Colonic mucosa (tissue), 4 donors: Measurements from ENCODE around the gene SPINT2. TPM values are rescaled to one million over a fixed set of nuclear protein-coding genes. Genes with fewer than 3 reads are reported as not detected.

ENCODE experiments used
- DNase-seq: peaks from one replicate; pipeline ENCODE4 v3.0.0-alpha.2; 2020
- H3K27ac ChIP-seq: fragments of 200-600 bp; one replicate; pipeline ENCODE4 v1.8.0; 2021
- H3K27me3 ChIP-seq: fragments of 200-600 bp; one replicate; pipeline ENCODE4 v1.8.0; 2021
- H3K36me3 ChIP-seq: fragments of 200-600 bp; one replicate; pipeline ENCODE4 v1.8.0; 2021
- H3K4me1 ChIP-seq: fragments of 200-600 bp; one replicate; pipeline ENCODE4 v1.8.0; 2021; ENCODE audit warnings: mild to moderate bottlenecking
- H3K4me3 ChIP-seq: fragments of 200-600 bp; one replicate; pipeline ENCODE4 v1.8.0; 2021
- H3K9ac ChIP-seq, 2 donors: one replicate each; pipeline ENCODE4 v1.7.0; 2013; ENCODE audit warnings: control low read depth in 2 of 2, low read depth in 2 of 2, low read length in 2 of 2
- H3K9me3 ChIP-seq: fragments of 200-600 bp; one replicate; pipeline ENCODE4 v1.8.0; 2021
- intact Hi-C: fragments of 100-400 bp; cut with DNase I; formaldehyde crosslinking; loops from one replicate; pipeline ENCODE4 v1.14.1; 2022
- total RNA-seq, 2 donors: library from RNA; stranded (reverse); fragmentation: NEBNext Ultra II Directional in 1 of 2; extraction: Animal tissue kit (Norgen Biotek cat#: 25700) in 1 of 2; gene quantifications; one replicate each; pipeline ENCODE4 v1.2.1, GENCODE V29; 2021
- TF ChIP-seq, protein P1 (sequence below): fragments of 200-600 bp; IDR thresholded peaks from one replicate; pipeline ENCODE4 v1.8.0; 2022; ENCODE audit warnings: antibody characterized with exemption, mild to moderate bottlenecking
- donor health status: healthy.
- donor health status: DM: no; HTN: no; CAD: no.
- donor health status: DM: no; HTN: no; CAD: no.

Gene SPINT2
- total RNA-seq, 2 donors from 2014 or later: 790 to 935 TPM

DNA sequence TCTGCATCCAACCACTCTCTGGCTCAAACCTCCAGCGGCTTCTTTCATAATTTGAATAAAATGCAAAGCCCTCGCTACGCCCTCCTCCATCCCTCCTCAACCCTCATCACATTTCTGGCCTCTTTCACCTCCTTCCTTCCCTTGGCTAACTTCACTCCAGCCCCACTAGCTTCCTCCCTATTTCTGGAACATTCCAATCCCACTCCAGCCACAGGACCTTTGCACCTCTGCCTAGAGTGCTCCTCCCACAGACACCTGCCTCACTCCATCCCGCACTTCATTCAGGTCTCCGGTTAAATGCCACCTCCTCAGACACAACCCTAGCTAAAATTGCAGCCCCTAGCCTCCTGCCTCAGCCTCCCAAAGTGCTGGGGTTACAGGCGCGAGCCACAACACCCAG lies 32.5 kb upstream of the SPINT2 start:
- Histone ChIP-seq H3K36me3 (no peaks in the 10 kb centered on the region), H3K27me3 (peaks cover 31% of the 10 kb centered on the region), H3K4me1 (peaks cover 9% of the 10 kb centered on the region), H3K9me3 (no peaks in the 10 kb centered on the region), H3K4me3 (no peak overlapping the region), H3K27ac (no peak overlapping the region), H3K9ac (no peak overlapping the region)
- TF ChIP-seq, protein P1, sequence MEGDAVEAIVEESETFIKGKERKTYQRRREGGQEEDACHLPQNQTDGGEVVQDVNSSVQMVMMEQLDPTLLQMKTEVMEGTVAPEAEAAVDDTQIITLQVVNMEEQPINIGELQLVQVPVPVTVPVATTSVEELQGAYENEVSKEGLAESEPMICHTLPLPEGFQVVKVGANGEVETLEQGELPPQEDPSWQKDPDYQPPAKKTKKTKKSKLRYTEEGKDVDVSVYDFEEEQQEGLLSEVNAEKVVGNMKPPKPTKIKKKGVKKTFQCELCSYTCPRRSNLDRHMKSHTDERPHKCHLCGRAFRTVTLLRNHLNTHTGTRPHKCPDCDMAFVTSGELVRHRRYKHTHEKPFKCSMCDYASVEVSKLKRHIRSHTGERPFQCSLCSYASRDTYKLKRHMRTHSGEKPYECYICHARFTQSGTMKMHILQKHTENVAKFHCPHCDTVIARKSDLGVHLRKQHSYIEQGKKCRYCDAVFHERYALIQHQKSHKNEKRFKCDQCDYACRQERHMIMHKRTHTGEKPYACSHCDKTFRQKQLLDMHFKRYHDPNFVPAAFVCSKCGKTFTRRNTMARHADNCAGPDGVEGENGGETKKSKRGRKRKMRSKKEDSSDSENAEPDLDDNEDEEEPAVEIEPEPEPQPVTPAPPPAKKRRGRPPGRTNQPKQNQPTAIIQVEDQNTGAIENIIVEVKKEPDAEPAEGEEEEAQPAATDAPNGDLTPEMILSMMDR: no peak
- DNase-seq: no peak
- intact Hi-C loops: no loop called here

GRCh38 chr19:38233740-38234251 lies 30.6 kb upstream of the SPINT2 start:
- Histone ChIP-seq H3K4me3 (no peak overlapping the region), H3K9ac (peak overlapping the region in 1 of 2 donors; percentile 12), H3K27ac (no peak overlapping the region), H3K27me3 (peaks cover 12% of the 10 kb centered on the region), H3K9me3 (no peaks in the 10 kb centered on the region), H3K4me1 (peaks cover 5% of the 10 kb centered on the region), H3K36me3 (no peaks in the 10 kb centered on the region)
- intact Hi-C loops: loop anchor here (2.0 kb wide), 1 partner anchor 101 kb away; the partner anchor contains the start of gene CATSPERG
- TF ChIP-seq, protein P1: peak; percentile 77
- DNase-seq: peak; percentile 85

DNA sequence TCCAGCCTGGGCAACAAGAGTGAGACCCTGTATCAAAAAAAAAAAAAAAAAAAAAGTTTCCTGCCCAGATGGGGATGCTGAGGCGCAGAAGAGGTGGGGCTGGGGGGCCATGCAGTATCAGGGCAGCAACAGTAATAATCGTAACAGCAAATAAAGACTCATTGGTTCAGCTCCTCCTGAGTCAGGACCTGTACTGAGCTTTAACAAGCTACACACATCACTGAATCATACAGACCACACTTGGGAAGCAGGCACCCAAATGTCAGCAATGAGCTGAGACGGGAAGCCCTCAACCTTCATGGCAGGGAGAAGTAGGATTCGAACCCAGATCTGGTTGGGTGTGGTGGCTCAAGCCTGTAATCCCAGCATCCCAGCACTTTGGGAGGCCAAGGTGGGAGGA lies 29.8 kb upstream of the SPINT2 start:
- Histone ChIP-seq H3K27ac (no peak overlapping the region), H3K27me3 (peaks cover 6% of the 10 kb centered on the region), H3K9ac (no peak overlapping the region), H3K36me3 (no peaks in the 10 kb centered on the region), H3K4me1 (no peaks in the 10 kb centered on the region), H3K4me3 (no peak overlapping the region), H3K9me3 (no peaks in the 10 kb centered on the region)
- DNase-seq: no peak
- intact Hi-C loops: loop anchor here (2.0 to 5.0 kb wide), 2 partner anchors 100 to 332 kb away; partner anchors contain the start of gene CATSPERG
- TF ChIP-seq, protein P1: no peak

DNA sequence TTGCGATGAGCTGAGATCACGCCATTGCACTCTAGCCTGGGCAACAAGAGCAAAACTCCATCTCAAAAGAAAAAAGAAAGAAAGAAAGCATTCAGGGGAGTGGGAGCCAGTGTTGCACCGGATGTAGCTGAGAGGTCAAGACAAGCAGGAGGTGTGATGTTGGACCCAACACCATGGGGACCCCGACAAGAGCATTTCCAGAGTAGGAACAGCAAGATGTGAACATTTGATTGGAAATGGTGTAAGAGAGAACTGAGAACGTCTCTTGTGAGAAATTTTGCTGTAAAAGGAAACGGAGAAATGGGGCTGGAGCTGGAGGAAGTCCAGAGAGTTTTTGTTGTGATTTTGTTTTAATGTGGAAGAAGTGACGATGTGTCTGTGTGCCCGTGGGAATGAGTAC lies 24.6 kb upstream of the SPINT2 start:
- Histone ChIP-seq H3K9me3 (no peaks in the 10 kb centered on the region), H3K27me3 (no peaks in the 10 kb centered on the region), H3K4me3 (no peak overlapping the region), H3K4me1 (peaks cover 4% of the 10 kb centered on the region), H3K27ac (no peak overlapping the region), H3K36me3 (no peaks in the 10 kb centered on the region), H3K9ac (no peak overlapping the region)
- intact Hi-C loops: loop anchor here (5.0 kb wide), 1 partner anchor 338 kb away; no protein-coding TSS in a partner anchor
- TF ChIP-seq, protein P1: no peak
- no peak for DNase-seq

DNA sequence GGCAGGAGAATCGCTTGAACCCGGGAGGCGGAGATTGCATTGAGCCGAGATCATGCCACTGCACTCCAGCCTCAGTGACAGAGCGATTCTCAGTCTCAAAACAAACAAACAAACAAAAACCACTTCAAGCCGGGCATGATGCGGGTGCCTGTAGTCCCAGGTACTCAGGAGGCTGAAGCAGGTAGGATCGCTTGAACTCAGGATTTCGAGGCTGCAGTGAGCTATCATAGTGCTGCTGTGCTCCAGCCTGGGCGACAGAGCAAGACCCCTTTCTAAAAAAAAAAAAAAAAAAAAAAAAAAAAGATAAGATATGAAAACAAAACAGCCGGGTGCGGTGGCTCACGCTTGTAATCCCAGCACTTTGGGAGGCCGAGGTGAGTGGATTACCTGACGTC lies 21.1 kb upstream of the SPINT2 start:
- TF ChIP-seq, protein P1: no peak
- no peaks in the 10 kb centered on the region for H3K36me3 ChIP-seq
- peak overlapping the region; percentile 20 for H3K4me3 ChIP-seq
- H3K9ac ChIP-seq: no peak overlapping the region
- peaks cover 7% of the 10 kb centered on the region for H3K4me1 ChIP-seq
- H3K9me3 ChIP-seq: no peaks in the 10 kb centered on the region
- H3K27ac ChIP-seq: no peak overlapping the region
- intact Hi-C loops: no loop called here
- no peaks in the 10 kb centered on the region for H3K27me3 ChIP-seq
- DNase-seq: no peak
